DOHH2 (cell line): ENCODE results near the gene NOSIP.

Experiments used
- H3F3A ChIP-seq: fragments of 200-600 bp; sonication (generic), shearing (Covaris generic); 2 replicates; pipeline ENCODE4 v1.6.0; 2016; ENCODE audit warnings: antibody characterized with exemption, mild to moderate bottlenecking; ENCODE audit not compliant: control insufficient read depth, insufficient read depth
- H3K27ac ChIP-seq: fragments of 200-600 bp; sonication (generic); 2 replicates; pipeline ENCODE4 v1.5.1; 2014; ENCODE audit warnings: low read depth, mild to moderate bottlenecking, low read length, moderate library complexity
- H3K27me3 ChIP-seq: fragments of 200-600 bp; sonication (generic); 2 replicates; pipeline ENCODE4 v1.6.1; 2014; ENCODE audit warnings: mild to moderate bottlenecking, low read length, mixed read lengths; ENCODE audit not compliant: control insufficient read depth
- H3K36me3 ChIP-seq: fragments of 200-600 bp; sonication (generic); 2 replicates; pipeline ENCODE4 v1.6.1; 2014; ENCODE audit warnings: mild to moderate bottlenecking, low read length, moderate library complexity, mixed read lengths; ENCODE audit not compliant: control insufficient read depth
- H3K4me1 ChIP-seq: fragments of 200-600 bp; sonication (generic); 2 replicates; pipeline ENCODE4 v1.6.1; 2014; ENCODE audit warnings: mild to moderate bottlenecking, low read length, mixed read lengths; ENCODE audit not compliant: control insufficient read depth
- H3K4me2 ChIP-seq: fragments of 200-600 bp; sonication (generic); 2 replicates; pipeline ENCODE4 v1.6.0; 2014; ENCODE audit warnings: mild to moderate bottlenecking, low read length, moderate library complexity
- H3K4me3 ChIP-seq: fragments of 200-600 bp; sonication (generic); 2 replicates; pipeline ENCODE4 v1.5.1; 2014; ENCODE audit warnings: mild to moderate bottlenecking, low read length, mixed read lengths
- H3K79me2 ChIP-seq: fragments of 200-600 bp; sonication (generic); 2 replicates; pipeline ENCODE4 v1.6.1; 2014; ENCODE audit warnings: mild to moderate bottlenecking, low read length, mixed read lengths; ENCODE audit not compliant: control insufficient read depth
- H3K9me2 ChIP-seq: fragments of 200-600 bp; sonication (generic); replicated peaks from 2 replicates; pipeline ENCODE4 v1.6.1; 2014; ENCODE audit warnings: mild to moderate bottlenecking, low read length, mixed read lengths; ENCODE audit not compliant: control insufficient read depth
- H3K9me3 ChIP-seq: fragments of 200-600 bp; sonication (generic); 2 replicates; pipeline ENCODE4 v1.6.1; 2014; ENCODE audit warnings: antibody characterized with exemption, low read length, mixed read lengths; ENCODE audit not compliant: control insufficient read depth, insufficient read depth
- H4K20me1 ChIP-seq: fragments of 200-600 bp; sonication (generic); 2 replicates; pipeline ENCODE4 v1.6.0; 2014; ENCODE audit warnings: low read depth, mild to moderate bottlenecking, antibody characterized with exemption, low read length, moderate library complexity; ENCODE audit not compliant: control insufficient read depth, insufficient read depth
- CTCF ChIP-seq: fragments of 200-600 bp; sonication (generic); IDR thresholded peaks from one replicate; pipeline ENCODE4 v1.5.1; 2014; ENCODE audit warnings: antibody characterized with exemption, mild to moderate bottlenecking, low read depth, low read length; ENCODE audit not compliant: poor library complexity, severe bottlenecking
- EZH2phosphoT487 ChIP-seq: fragments of 200-600 bp; sonication (generic); IDR thresholded peaks from 2 replicates; pipeline ENCODE4 v1.6.1; 2017; ENCODE audit warnings: borderline replicate concordance, mild to moderate bottlenecking, antibody characterized with exemption, low read length, moderate library complexity, mixed read lengths

The NOSIP gene

DNA sequence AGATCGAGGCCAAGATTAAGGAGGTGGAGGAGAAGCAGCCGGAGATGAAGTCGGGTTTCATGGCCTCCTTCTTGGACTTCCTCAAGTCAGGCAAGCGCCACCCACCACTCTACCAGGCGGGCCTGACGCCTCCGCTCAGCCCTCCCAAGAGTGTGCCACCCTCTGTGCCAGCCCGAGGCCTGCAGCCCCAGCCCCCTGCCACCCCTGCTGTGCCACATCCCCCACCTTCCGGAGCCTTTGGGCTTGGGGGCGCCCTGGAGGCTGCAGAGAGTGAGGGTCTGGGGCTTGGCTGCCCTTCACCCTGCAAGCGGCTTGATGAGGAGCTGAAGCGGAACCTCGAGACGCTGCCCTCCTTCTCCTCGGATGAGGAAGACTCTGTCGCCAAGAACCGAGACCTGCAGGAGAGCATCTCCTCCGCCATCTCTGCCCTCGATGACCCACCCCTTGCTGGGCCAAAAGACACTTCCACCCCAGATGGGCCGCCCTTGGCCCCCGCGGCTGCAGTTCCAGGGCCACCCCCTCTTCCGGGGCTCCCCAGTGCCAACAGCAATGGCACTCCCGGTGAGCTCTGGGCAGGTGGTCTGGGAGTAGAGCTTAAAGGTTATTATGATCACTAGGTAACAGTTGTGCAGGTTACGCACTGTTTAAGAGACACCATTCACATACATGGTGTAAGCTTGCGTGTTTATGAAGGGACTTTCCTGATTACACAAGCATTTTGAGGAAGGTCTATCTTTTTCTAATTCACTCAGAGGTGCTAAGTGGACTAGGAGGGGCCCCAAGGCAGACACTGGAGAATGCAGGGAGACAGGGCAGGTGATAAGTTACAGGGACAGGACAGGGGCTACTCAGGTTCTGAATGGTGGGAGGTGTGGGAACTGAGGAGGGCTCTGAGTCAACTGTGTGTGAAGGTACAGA lies 19.3 kb upstream of the NOSIP start:
- H3K27me3 ChIP-seq = no peaks in the 10 kb centered on the region
- H3K36me3 ChIP-seq = peaks cover 85% of the 10 kb centered on the region
- no peaks in the 10 kb centered on the region for H3K4me1 ChIP-seq
- no peaks in the 10 kb centered on the region for H3F3A ChIP-seq
- no peaks in the 10 kb centered on the region; the same call in 1 of the 2 replicates for H4K20me1 ChIP-seq
- no peak overlapping the region for H3K4me3 ChIP-seq
- TF ChIP-seq EZH2phosphoT487 = no peak
- TF ChIP-seq CTCF = no peak
- no peak overlapping the region for H3K27ac ChIP-seq
- H3K4me2 ChIP-seq = no peak overlapping the region
- no peaks in the 10 kb centered on the region for H3K9me3 ChIP-seq
- H3K9me2 ChIP-seq = no peaks in the 10 kb centered on the region
- H3K79me2 ChIP-seq = peaks cover 69% of the 10 kb centered on the region

DNA sequence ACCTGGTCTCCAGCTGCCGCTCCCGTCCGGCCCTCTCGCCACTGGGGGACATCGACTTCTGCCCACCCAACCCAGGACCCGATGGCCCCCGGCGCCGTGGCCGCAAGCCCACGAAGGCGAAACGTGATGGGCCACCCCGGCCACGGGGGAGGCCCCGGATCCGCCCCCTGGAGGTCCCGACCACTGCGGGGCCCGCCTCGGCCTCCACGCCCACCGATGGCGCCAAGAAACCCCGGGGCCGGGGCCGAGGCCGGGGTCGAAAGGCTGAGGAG lies 17.3 kb upstream of the NOSIP start:
- no peak for TF ChIP-seq EZH2phosphoT487
- no peak for TF ChIP-seq CTCF
- H3K79me2 ChIP-seq = peaks cover 72% of the 10 kb centered on the region
- peaks cover 4% of the 10 kb centered on the region; the same call in 1 of the 2 replicates for H3F3A ChIP-seq
- no peak overlapping the region for H3K4me2 ChIP-seq
- no peak overlapping the region for H3K4me3 ChIP-seq
- peaks cover 81% of the 10 kb centered on the region for H3K36me3 ChIP-seq
- H3K27me3 ChIP-seq = no peaks in the 10 kb centered on the region
- no peak overlapping the region for H3K27ac ChIP-seq
- no peaks in the 10 kb centered on the region; the same call in 1 of the 2 replicates for H4K20me1 ChIP-seq
- H3K9me3 ChIP-seq = no peaks in the 10 kb centered on the region
- H3K4me1 ChIP-seq = peaks cover 12% of the 10 kb centered on the region
- no peaks in the 10 kb centered on the region for H3K9me2 ChIP-seq

GRCh38 chr19:49596954-49597702 lies 16.8 kb upstream of the NOSIP start:
- Histone ChIP-seq H3K9me2 (no peaks in the 10 kb centered on the region), H3K27me3 (no peaks in the 10 kb centered on the region), H3K36me3 (peaks cover 79% of the 10 kb centered on the region), H3F3A (peaks cover 9% of the 10 kb centered on the region; the same call in 1 of the 2 replicates), H3K27ac (no peak overlapping the region), H3K4me3 (no peak overlapping the region), H3K4me1 (peaks cover 12% of the 10 kb centered on the region), H3K79me2 (peaks cover 73% of the 10 kb centered on the region), H3K4me2 (no peak overlapping the region), H3K9me3 (no peaks in the 10 kb centered on the region), H4K20me1 (no peaks in the 10 kb centered on the region; the same call in 1 of the 2 replicates)
- no peak for TF ChIP-seq CTCF
- no peak for TF ChIP-seq EZH2phosphoT487
